ENCODE measurements around the gene HNF1A. TPM values are rescaled to one million over a fixed set of nuclear protein-coding genes. Genes with fewer than 3 reads are reported as not detected.

The HNF1A gene
- total RNA-seq, 1 experiment from 2014 or later, result 8.4 TPM

- CTCF ChIA-PET, result interaction anchor here (1.3 kb wide), 1 partner anchor 52 kb away, joined by 4 read pairs; no protein-coding TSS in a partner anchor
- intact Hi-C loops (cut with micrococcal nuclease; ENCODE audit: unreplicated experiment), result no loop called here
- Mint-ChIP-seq H3K9me3 (ENCODE audit: low read depth, unreplicated experiment) (no peaks in the 10 kb centered on the region), H3K27ac (ENCODE audit: unreplicated experiment) (no peak overlapping the region), H3K4me1 (ENCODE audit: low read depth, unreplicated experiment) (no peaks in the 10 kb centered on the region), H3K27me3 (ENCODE audit: unreplicated experiment) (peaks cover 44% of the 10 kb centered on the region), H3K36me3 (ENCODE audit: insufficient read depth, unreplicated experiment) (no peaks in the 10 kb centered on the region), H3K4me3 (ENCODE audit: low read depth, unreplicated experiment) (no peak overlapping the region)
- DNase-seq, result no peak
- TF ChIP-seq, protein P1, sequence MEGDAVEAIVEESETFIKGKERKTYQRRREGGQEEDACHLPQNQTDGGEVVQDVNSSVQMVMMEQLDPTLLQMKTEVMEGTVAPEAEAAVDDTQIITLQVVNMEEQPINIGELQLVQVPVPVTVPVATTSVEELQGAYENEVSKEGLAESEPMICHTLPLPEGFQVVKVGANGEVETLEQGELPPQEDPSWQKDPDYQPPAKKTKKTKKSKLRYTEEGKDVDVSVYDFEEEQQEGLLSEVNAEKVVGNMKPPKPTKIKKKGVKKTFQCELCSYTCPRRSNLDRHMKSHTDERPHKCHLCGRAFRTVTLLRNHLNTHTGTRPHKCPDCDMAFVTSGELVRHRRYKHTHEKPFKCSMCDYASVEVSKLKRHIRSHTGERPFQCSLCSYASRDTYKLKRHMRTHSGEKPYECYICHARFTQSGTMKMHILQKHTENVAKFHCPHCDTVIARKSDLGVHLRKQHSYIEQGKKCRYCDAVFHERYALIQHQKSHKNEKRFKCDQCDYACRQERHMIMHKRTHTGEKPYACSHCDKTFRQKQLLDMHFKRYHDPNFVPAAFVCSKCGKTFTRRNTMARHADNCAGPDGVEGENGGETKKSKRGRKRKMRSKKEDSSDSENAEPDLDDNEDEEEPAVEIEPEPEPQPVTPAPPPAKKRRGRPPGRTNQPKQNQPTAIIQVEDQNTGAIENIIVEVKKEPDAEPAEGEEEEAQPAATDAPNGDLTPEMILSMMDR (IDR thresholded peaks at IDR 0.05; ENCODE audit: unreplicated experiment), result no peak
- no TSS peak for BruUV-seq (replicated peaks)
Measured at GRCh38 chr12:121050725-121051124, 72.4 kb downstream of the HNF1A start.

Other genes starting within 250 kb of the HNF1A start
- gene SPPL3, start 74.2 kb upstream of the HNF1A start, total RNA-seq (2022), result 61.0 and 61.1 TPM in 2 replicates
- 26.2 and 28.7 TPM in 2 replicates for gene C12orf43, start 37.9 kb downstream of the HNF1A start, total RNA-seq (2022)
- gene OASL, start 60.7 kb downstream of the HNF1A start, total RNA-seq (2022), result 73.7 and 231 TPM in 2 replicates
- gene P2RX7, start 154.3 kb downstream of the HNF1A start, total RNA-seq (2022), result not detected in 2 replicates
- gene P2RX4, start 231.6 kb downstream of the HNF1A start, total RNA-seq (2022), result 38.7 and 39.5 TPM in 2 replicates

Measured in Calu3 (cell line).